Hepatocyte (in vitro differentiated cells): ENCODE results near the gene TSPAN15.

Experiments used
- EZH2phosphoT487 ChIP-seq: fragments of 200-600 bp; sonication (generic); IDR thresholded peaks from one replicate; pipeline ENCODE4 v1.6.1; 2018; ENCODE audit warnings: antibody characterized with exemption, mild to moderate bottlenecking, low read depth, moderate library complexity; ENCODE audit not compliant: unreplicated experiment, severe bottlenecking
- TF ChIP-seq, protein P1 (sequence below): fragments of 200-600 bp; sonication (generic); IDR thresholded peaks from 2 replicates; pipeline ENCODE4 v1.5.1; 2016; ENCODE audit warnings: antibody characterized with exemption, mild to moderate bottlenecking; ENCODE audit not compliant: poor library complexity

DNA sequence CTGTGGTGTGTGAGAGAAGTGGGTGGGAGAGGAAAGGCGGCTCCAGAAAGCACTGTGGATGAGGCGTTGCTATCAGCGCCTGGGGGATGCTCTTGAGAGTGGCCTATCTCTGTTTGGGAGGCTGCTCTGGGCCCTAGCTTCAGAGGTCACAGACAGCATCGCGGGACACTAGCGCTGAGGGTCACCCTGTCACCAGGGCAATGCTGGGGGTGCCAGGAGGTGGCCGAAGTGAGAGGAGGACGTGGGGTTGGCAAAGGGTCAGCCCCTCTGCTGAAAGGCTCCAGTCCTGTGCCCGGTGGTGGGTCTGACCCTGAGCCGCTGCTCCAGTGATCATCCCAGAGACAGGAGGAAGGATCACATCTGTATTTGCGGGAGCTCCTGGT is 31.5 kb upstream of the TSPAN15 start:
- no peak for TF ChIP-seq EZH2phosphoT487
- TF ChIP-seq, protein P1, sequence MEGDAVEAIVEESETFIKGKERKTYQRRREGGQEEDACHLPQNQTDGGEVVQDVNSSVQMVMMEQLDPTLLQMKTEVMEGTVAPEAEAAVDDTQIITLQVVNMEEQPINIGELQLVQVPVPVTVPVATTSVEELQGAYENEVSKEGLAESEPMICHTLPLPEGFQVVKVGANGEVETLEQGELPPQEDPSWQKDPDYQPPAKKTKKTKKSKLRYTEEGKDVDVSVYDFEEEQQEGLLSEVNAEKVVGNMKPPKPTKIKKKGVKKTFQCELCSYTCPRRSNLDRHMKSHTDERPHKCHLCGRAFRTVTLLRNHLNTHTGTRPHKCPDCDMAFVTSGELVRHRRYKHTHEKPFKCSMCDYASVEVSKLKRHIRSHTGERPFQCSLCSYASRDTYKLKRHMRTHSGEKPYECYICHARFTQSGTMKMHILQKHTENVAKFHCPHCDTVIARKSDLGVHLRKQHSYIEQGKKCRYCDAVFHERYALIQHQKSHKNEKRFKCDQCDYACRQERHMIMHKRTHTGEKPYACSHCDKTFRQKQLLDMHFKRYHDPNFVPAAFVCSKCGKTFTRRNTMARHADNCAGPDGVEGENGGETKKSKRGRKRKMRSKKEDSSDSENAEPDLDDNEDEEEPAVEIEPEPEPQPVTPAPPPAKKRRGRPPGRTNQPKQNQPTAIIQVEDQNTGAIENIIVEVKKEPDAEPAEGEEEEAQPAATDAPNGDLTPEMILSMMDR = no peak
